ENCODE results near the gene GSTA4. TPM values are rescaled to one million over a fixed set of nuclear protein-coding genes. Genes with fewer than 3 reads are reported as not detected.

GSTA4 gene
- total and polyA plus RNA-seq, 2 of the 8 experiments (the other 6 are each of a cell fraction or from before 2014, with no cell fraction given), result 13.9 to 21.6 TPM

GRCh38 chr6:53031281-53031680 lies 36.2 kb upstream of the GSTA4 start:
- Histone ChIP-seq H3K4ac (replicated peaks; ENCODE audit: insufficient read length, low read depth, low read length) (no peak overlapping the region), H2BK5ac (ENCODE audit: low read depth, low read length) (no peak overlapping the region), H4K5ac (ENCODE audit: insufficient read length, low read depth, low read length) (no peak overlapping the region), H4K91ac (replicated peaks; ENCODE audit: insufficient read length, low read length) (no peak overlapping the region), H4K8ac (ENCODE audit: extremely low read depth, insufficient read depth, low read length) (no peak overlapping the region), H3K14ac (ENCODE audit: insufficient read length) (no peak overlapping the region), H3K9ac (replicated peaks in 1 of 4; ENCODE audit: extremely low read depth in 1 of 4, low read depth in 3 of 4, low read length in 3 of 4) (no peak overlapping the region), H3K36me3 (ENCODE audit: control insufficient read depth in 2 of 4, insufficient read depth in 4 of 4, low read length in 3 of 4) (peaks cover 0 to 12% (median 6%) of the 10 kb centered on the region in 4 experiments; a peak in 4 of 8 replicates), H3K79me1 (ENCODE audit: low read depth, low read length) (no peaks in the 10 kb centered on the region), H2BK12ac (ENCODE audit: low read depth, low read length) (no peak overlapping the region), H3K56ac (replicated peaks; ENCODE audit: insufficient read length, low read depth, low read length) (no peak overlapping the region), H4K20me1 (replicated peaks in 1 of 2; ENCODE audit: control insufficient read depth in 1 of 2, insufficient read depth in 2 of 2, low read length in 2 of 2) (no peaks in the 10 kb centered on the region), H3K4me1 (replicated peaks in 1 of 4; ENCODE audit: control insufficient read depth in 3 of 4, insufficient read depth in 4 of 4, low read length in 3 of 4) (no peaks in the 10 kb centered on the region), H2BK120ac (replicated peaks; ENCODE audit: low read depth, low read length) (no peak overlapping the region), H2BK15ac (ENCODE audit: low read length) (no peak overlapping the region), H3K23me2 (ENCODE audit: low read depth, low read length) (no peaks in the 10 kb centered on the region), H3K79me2 (ENCODE audit: control insufficient read depth in 1 of 2, insufficient read depth in 2 of 2, low read length in 2 of 2) (no peaks in the 10 kb centered on the region), H3K27ac (ENCODE audit: low read depth, low read length) (no peak overlapping the region), H3K18ac (ENCODE audit: extremely low read depth, low read length) (no peak overlapping the region), H3K4me3 (ENCODE audit: extremely low read depth in 1 of 4, insufficient read depth in 2 of 4, low read depth in 3 of 4, low read length in 4 of 4) (no peak overlapping the region), H3K23ac (ENCODE audit: insufficient read length) (no peak overlapping the region), H2AK5ac (ENCODE audit: low read depth, low read length) (no peak overlapping the region), H2AFZ (ENCODE audit: low read length) (no peak overlapping the region), H3K27me3 (replicated peaks in 1 of 4; ENCODE audit: control insufficient read depth in 3 of 4, extremely low read depth in 1 of 4, insufficient read depth in 3 of 4, low read length in 3 of 4) (no peaks in the 10 kb centered on the region), H3K4me2 (ENCODE audit: insufficient read depth in 1 of 2, low read depth in 2 of 2, low read length in 2 of 2) (no peak overlapping the region), H2BK20ac (ENCODE audit: low read length) (no peak overlapping the region), H3K9me3 (ENCODE audit: insufficient read depth in 2 of 2, low read depth in 1 of 2, low read length in 1 of 2) (no peaks in the 10 kb centered on the region)
- CTCF ChIA-PET (ENCODE audit: partially characterized antibody), result interaction anchor here (2.0 kb wide), 1 partner anchor 34 kb away, joined by 6 read pairs; no protein-coding TSS in a partner anchor
- 90% methylated on average over 4 of the region's 4 CpGs; no CpG with 5 or more reads in 1 of the 2 experiments for WGBS, 2 experiments (ENCODE audit: extremely low coverage in 1 of 2, insufficient coverage in 1 of 2, insufficient read length in 1 of 2, insufficient replicate concordance in 2 of 2, low coverage in 1 of 2, low lambda C conversion rate in 2 of 2, missing lambda C conversion rate in 1 of 2)
- TF ChIP-seq SIN3A (conservative IDR thresholded peaks at IDR 0.05 in 1 of 2, IDR thresholded peaks at IDR 0.05 in 1 of 2; ENCODE audit: low read depth in 1 of 2, low read length in 2 of 2) (no peak), POLR2A (IDR thresholded peaks at IDR 0.05; ENCODE audit: control extremely low read depth in 1 of 2, low read depth in 2 of 2, low read length in 2 of 2) (no peak), PHF8 (conservative IDR thresholded peaks at IDR 0.05; ENCODE audit: low read depth, low read length) (no peak), E2F6 (IDR thresholded peaks at IDR 0.05) (no peak)
- no peak for DNase-seq (ENCODE audit: low read depth in 1 of 2, low spot score in 2 of 2)
- FAIRE-seq, result no peak
- POLR2A ChIA-PET (ENCODE audit: partially characterized antibody), result no interaction called here

All from H1 (cell line).